Measurements from ENCODE around the gene KRT13.

KRT13 gene

GRCh38 chr17:41463746-41464145 lies 41.7 kb downstream of the KRT13 start:
- no peak for DNase-seq

- no peak for DNase-seq
Measured at GRCh38 chr17:41462705-41463104, 42.7 kb downstream of the KRT13 start.

GRCh38 chr17:41457676-41458075 lies 47.7 kb downstream of the KRT13 start:
- no peak for DNase-seq

GRCh38 chr17:41456204-41456603 lies 49.2 kb downstream of the KRT13 start:
- no peak for DNase-seq

- no peak for DNase-seq
Measured at GRCh38 chr17:41455236-41455635, 50.2 kb downstream of the KRT13 start.

- DNase-seq = no peak
Measured at GRCh38 chr17:41453066-41453465, 52.3 kb downstream of the KRT13 start.

GRCh38 chr17:41452281-41452680 lies 53.1 kb downstream of the KRT13 start:
- no peak for DNase-seq

GRCh38 chr17:41451154-41451728 lies 54.2 kb downstream of the KRT13 start:
- DNase-seq = no peak
